GM12878 (cell line): ENCODE measurements around the gene TRABD2A. TPM values are rescaled to one million over a fixed set of nuclear protein-coding genes. Genes with fewer than 3 reads are reported as not detected.

ENCODE experiments used
- CBX3 ChIP-seq: fragments of 200-600 bp; sonication (generic); IDR thresholded peaks from 2 replicates; pipeline ENCODE4 v1.6.1; 2016; ENCODE audit warnings: low read depth, borderline replicate concordance
- HCFC1 ChIP-seq: fragments of 150-350 bp; IDR thresholded peaks from 2 replicates; pipeline ENCODE4 v1.6.1; 2014; ENCODE audit warnings: low read length
- HDAC2 ChIP-seq: fragments of 200-600 bp; sonication (generic); IDR thresholded peaks from 2 replicates; pipeline ENCODE4 v1.6.1; 2017
- KLF5 ChIP-seq: fragments of 450-650 bp; IDR thresholded peaks from 2 replicates; pipeline ENCODE4 v1.6.1; 2014; ENCODE audit warnings: mild to moderate bottlenecking; ENCODE audit not compliant: partially characterized antibody
- SMC3 ChIP-seq: IDR thresholded peaks from 2 replicates; pipeline ENCODE4 v1.6.1; 2011; ENCODE audit warnings: low read length, improper control_type of control experiment, borderline replicate concordance
- SREBF1 ChIP-seq: IDR thresholded peaks from 2 replicates; pipeline ENCODE4 v1.6.1; 2012; ENCODE audit warnings: mild to moderate bottlenecking, low read length
- TCF3 ChIP-seq: IDR thresholded peaks from 2 replicates; pipeline ENCODE4 v1.6.1; 2012; ENCODE audit warnings: low read depth, mild to moderate bottlenecking, low read length, borderline replicate concordance; ENCODE audit not compliant: insufficient read depth
- polyA plus RNA-seq, 11 experiments: library from polyadenylated mRNA; depleted of rRNA in 4 of 11; unstranded in 6 of 11; stranded (reverse) in 5 of 11; fragments of >200 nt; fragmentation: Nextera tagmentation in 4 of 11; fragmentation: Illumina TruSeq in 1 of 11; extraction: Ambion mirVana in 4 of 11; extraction: Trizol in 1 of 11; gene quantifications; 1 replicate in 1 of 11; 2 replicates in 10 of 11; pipeline versions ENCODE4 v1.2.1 to v1.2.3, GENCODE V29; 2011 to 2016; ENCODE audit warnings: inconsistent platforms in 2 of 11, missing spikeins in 2 of 11, low read depth in 1 of 11
- total RNA-seq, 4 experiments: library from RNA; depleted of rRNA in 3 of 4; stranded (reverse); fragments of >200 nt in 3 of 4; fragmentation: Illumina TruSeq in 1 of 4; extraction: Trizol in 1 of 4; gene quantifications; 2 replicates each; pipeline versions ENCODE4 v1.2.1 to v1.2.3, GENCODE V29; 2013 to 2021
- TF ChIP-seq, protein P1 (sequence below): IDR thresholded peaks from 2 replicates; pipeline ENCODE4 v1.6.1; 2012; ENCODE audit warnings: improper control_type of control experiment, low read depth, low read length; ENCODE audit not compliant: insufficient replicate concordance
- TF ChIP-seq, protein P2 (sequence below): IDR thresholded peaks from 2 replicates; pipeline ENCODE4 v1.6.1; 2011; ENCODE audit warnings: borderline replicate concordance, low read depth, mild to moderate bottlenecking, moderate library complexity, mixed read lengths, low read length; ENCODE audit not compliant: insufficient read depth; ENCODE audit errors: extremely low read length
- TF ChIP-seq, protein P3 (sequence below): fragments of 450-650 bp; formaldehyde crosslinking; IDR thresholded peaks from 2 replicates; pipeline ENCODE4 v1.4.0; 2020; ENCODE audit warnings: mild to moderate bottlenecking, moderate library complexity
- TF ChIP-seq, protein P4 (sequence below): fragments of 450-650 bp; IDR thresholded peaks from 2 replicates; pipeline ENCODE4 v1.6.1; 2017; ENCODE audit warnings: antibody characterized with exemption, mild to moderate bottlenecking, moderate library complexity
- TF ChIP-seq, protein P5 (sequence below): fragments of 150-350 bp; IDR thresholded peaks from 2 replicates; pipeline ENCODE4 v1.6.1; 2016; ENCODE audit warnings: low read depth, low read length

TRABD2A gene
- total and polyA plus RNA-seq, 10 of the 15 experiments (the other 5 are each of a cell fraction or from before 2014, with no cell fraction given), result 1.4 to 7.6 (median 4.1) TPM

DNA sequence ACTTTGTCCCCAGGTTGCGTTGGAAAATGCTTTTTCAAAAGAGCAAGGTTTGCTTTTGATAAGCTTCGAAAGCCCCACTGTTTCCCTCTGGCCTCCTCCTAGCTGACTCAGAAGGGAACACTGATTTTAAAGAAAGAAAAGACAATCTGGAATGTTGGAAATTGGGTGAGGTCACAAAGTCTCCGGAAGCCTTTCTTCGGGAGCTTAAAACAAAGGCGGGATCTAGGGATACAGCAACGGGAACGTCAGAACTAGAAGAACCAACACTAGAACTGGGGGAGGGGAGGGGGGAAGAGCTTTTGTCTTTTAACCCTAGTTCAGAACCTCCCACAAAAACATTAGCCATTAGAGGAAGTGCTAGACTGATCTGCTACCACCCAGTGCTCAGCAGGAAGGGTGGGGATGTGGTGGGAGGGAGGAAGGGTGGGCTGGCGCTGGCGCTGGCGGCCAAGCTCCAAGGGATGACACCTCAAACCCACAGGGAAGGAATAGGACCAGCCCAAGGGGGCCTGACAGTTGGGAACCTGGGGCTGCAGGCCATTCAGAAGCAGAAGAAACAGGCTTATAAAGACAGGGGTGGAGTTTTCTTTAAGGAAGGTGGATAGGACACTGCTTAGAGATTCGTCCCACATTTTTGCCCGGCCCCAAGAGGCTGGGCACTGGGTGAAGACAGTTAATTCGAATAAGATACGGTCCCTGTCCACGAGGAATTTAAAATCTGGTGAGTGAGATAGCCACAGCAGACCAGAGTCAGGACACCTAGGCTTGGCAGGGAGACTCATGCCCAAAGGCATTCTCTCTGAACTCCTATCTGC is 26.2 kb upstream of the TRABD2A start (continued):
- TF ChIP-seq KLF5 (no peak), HCFC1 (no peak), HDAC2 (no peak), SMC3 (no peak), CBX3 (no peak), TCF3 (no peak), SREBF1 (no peak)
- TF ChIP-seq, protein P1, sequence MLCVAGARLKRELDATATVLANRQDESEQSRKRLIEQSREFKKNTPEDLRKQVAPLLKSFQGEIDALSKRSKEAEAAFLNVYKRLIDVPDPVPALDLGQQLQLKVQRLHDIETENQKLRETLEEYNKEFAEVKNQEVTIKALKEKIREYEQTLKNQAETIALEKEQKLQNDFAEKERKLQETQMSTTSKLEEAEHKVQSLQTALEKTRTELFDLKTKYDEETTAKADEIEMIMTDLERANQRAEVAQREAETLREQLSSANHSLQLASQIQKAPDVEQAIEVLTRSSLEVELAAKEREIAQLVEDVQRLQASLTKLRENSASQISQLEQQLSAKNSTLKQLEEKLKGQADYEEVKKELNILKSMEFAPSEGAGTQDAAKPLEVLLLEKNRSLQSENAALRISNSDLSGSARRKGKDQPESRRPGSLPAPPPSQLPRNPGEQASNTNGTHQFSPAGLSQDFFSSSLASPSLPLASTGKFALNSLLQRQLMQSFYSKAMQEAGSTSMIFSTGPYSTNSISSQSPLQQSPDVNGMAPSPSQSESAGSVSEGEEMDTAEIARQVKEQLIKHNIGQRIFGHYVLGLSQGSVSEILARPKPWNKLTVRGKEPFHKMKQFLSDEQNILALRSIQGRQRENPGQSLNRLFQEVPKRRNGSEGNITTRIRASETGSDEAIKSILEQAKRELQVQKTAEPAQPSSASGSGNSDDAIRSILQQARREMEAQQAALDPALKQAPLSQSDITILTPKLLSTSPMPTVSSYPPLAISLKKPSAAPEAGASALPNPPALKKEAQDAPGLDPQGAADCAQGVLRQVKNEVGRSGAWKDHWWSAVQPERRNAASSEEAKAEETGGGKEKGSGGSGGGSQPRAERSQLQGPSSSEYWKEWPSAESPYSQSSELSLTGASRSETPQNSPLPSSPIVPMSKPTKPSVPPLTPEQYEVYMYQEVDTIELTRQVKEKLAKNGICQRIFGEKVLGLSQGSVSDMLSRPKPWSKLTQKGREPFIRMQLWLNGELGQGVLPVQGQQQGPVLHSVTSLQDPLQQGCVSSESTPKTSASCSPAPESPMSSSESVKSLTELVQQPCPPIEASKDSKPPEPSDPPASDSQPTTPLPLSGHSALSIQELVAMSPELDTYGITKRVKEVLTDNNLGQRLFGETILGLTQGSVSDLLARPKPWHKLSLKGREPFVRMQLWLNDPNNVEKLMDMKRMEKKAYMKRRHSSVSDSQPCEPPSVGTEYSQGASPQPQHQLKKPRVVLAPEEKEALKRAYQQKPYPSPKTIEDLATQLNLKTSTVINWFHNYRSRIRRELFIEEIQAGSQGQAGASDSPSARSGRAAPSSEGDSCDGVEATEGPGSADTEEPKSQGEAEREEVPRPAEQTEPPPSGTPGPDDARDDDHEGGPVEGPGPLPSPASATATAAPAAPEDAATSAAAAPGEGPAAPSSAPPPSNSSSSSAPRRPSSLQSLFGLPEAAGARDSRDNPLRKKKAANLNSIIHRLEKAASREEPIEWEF, result no peak
- TF ChIP-seq, protein P2, sequence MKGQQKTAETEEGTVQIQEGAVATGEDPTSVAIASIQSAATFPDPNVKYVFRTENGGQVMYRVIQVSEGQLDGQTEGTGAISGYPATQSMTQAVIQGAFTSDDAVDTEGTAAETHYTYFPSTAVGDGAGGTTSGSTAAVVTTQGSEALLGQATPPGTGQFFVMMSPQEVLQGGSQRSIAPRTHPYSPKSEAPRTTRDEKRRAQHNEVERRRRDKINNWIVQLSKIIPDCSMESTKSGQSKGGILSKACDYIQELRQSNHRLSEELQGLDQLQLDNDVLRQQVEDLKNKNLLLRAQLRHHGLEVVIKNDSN, result no peak
- TF ChIP-seq, protein P3, sequence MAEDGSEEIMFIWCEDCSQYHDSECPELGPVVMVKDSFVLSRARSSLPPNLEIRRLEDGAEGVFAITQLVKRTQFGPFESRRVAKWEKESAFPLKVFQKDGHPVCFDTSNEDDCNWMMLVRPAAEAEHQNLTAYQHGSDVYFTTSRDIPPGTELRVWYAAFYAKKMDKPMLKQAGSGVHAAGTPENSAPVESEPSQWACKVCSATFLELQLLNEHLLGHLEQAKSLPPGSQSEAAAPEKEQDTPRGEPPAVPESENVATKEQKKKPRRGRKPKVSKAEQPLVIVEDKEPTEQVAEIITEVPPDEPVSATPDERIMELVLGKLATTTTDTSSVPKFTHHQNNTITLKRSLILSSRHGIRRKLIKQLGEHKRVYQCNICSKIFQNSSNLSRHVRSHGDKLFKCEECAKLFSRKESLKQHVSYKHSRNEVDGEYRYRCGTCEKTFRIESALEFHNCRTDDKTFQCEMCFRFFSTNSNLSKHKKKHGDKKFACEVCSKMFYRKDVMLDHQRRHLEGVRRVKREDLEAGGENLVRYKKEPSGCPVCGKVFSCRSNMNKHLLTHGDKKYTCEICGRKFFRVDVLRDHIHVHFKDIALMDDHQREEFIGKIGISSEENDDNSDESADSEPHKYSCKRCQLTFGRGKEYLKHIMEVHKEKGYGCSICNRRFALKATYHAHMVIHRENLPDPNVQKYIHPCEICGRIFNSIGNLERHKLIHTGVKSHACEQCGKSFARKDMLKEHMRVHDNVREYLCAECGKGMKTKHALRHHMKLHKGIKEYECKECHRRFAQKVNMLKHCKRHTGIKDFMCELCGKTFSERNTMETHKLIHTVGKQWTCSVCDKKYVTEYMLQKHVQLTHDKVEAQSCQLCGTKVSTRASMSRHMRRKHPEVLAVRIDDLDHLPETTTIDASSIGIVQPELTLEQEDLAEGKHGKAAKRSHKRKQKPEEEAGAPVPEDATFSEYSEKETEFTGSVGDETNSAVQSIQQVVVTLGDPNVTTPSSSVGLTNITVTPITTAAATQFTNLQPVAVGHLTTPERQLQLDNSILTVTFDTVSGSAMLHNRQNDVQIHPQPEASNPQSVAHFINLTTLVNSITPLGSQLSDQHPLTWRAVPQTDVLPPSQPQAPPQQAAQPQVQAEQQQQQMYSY, result no peak
- TF ChIP-seq, protein P4, sequence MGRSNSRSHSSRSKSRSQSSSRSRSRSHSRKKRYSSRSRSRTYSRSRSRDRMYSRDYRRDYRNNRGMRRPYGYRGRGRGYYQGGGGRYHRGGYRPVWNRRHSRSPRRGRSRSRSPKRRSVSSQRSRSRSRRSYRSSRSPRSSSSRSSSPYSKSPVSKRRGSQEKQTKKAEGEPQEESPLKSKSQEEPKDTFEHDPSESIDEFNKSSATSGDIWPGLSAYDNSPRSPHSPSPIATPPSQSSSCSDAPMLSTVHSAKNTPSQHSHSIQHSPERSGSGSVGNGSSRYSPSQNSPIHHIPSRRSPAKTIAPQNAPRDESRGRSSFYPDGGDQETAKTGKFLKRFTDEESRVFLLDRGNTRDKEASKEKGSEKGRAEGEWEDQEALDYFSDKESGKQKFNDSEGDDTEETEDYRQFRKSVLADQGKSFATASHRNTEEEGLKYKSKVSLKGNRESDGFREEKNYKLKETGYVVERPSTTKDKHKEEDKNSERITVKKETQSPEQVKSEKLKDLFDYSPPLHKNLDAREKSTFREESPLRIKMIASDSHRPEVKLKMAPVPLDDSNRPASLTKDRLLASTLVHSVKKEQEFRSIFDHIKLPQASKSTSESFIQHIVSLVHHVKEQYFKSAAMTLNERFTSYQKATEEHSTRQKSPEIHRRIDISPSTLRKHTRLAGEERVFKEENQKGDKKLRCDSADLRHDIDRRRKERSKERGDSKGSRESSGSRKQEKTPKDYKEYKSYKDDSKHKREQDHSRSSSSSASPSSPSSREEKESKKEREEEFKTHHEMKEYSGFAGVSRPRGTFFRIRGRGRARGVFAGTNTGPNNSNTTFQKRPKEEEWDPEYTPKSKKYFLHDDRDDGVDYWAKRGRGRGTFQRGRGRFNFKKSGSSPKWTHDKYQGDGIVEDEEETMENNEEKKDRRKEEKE, result no peak
- TF ChIP-seq, protein P5, sequence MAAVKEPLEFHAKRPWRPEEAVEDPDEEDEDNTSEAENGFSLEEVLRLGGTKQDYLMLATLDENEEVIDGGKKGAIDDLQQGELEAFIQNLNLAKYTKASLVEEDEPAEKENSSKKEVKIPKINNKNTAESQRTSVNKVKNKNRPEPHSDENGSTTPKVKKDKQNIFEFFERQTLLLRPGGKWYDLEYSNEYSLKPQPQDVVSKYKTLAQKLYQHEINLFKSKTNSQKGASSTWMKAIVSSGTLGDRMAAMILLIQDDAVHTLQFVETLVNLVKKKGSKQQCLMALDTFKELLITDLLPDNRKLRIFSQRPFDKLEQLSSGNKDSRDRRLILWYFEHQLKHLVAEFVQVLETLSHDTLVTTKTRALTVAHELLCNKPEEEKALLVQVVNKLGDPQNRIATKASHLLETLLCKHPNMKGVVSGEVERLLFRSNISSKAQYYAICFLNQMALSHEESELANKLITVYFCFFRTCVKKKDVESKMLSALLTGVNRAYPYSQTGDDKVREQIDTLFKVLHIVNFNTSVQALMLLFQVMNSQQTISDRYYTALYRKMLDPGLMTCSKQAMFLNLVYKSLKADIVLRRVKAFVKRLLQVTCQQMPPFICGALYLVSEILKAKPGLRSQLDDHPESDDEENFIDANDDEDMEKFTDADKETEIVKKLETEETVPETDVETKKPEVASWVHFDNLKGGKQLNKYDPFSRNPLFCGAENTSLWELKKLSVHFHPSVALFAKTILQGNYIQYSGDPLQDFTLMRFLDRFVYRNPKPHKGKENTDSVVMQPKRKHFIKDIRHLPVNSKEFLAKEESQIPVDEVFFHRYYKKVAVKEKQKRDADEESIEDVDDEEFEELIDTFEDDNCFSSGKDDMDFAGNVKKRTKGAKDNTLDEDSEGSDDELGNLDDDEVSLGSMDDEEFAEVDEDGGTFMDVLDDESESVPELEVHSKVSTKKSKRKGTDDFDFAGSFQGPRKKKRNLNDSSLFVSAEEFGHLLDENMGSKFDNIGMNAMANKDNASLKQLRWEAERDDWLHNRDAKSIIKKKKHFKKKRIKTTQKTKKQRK, result no peak
